Vagina (tissue), 2 donors: ENCODE measurements around the gene ABCF2.

ENCODE experiments used
- CTCF ChIP-seq, 3 experiments: fragments of 450-650 bp in 2 of 3; fragments of 200-600 bp in 1 of 3; sonication (generic) in 1 of 3; IDR thresholded peaks; one replicate each; pipeline ENCODE4 v1.5.1; 2017 to 2019; ENCODE audit warnings: antibody characterized with exemption in 3 of 3, mild to moderate bottlenecking in 2 of 3, moderate library complexity in 2 of 3
- POLR2A ChIP-seq, 2 donors: fragments of 450-650 bp; IDR thresholded peaks; one replicate each; pipeline ENCODE4 v1.6.1; 2017; ENCODE audit warnings: antibody characterized with exemption in 2 of 2, mild to moderate bottlenecking in 2 of 2, moderate library complexity in 2 of 2
- POLR2AphosphoS5 ChIP-seq, 2 donors: sonication (generic); formaldehyde crosslinking; IDR thresholded peaks; one replicate each; pipeline ENCODE4 v1.9.0; 2017; ENCODE audit warnings: antibody characterized with exemption in 2 of 2, mild to moderate bottlenecking in 2 of 2, low read depth in 1 of 2; ENCODE audit not compliant: insufficient read depth in 1 of 2

- TF ChIP-seq POLR2A (IDR thresholded peaks at IDR 0.05) (no peak), CTCF (IDR thresholded peaks at IDR 0.05) (no peak), POLR2AphosphoS5 (IDR thresholded peaks at IDR 0.05; ENCODE audit: insufficient read depth in 1 of 2, low read depth in 1 of 2) (no peak)
Observed at GRCh38 chr7:151248346-151249033, 21.5 kb upstream of the ABCF2 start, which contains the start of gene SMARCD3.
